NCI-H1417 (cell line): ENCODE results near the gene GRID2.
A peak's percentile ranks its signal among the peaks of the same experiment; 100 is the strongest.

Experiments used
- DNase-seq, 3 experiments: peaks; one replicate each; lab custom pipeline; 2025; lab: John Stamatoyannopoulos, UW

The GRID2 gene

DNA sequence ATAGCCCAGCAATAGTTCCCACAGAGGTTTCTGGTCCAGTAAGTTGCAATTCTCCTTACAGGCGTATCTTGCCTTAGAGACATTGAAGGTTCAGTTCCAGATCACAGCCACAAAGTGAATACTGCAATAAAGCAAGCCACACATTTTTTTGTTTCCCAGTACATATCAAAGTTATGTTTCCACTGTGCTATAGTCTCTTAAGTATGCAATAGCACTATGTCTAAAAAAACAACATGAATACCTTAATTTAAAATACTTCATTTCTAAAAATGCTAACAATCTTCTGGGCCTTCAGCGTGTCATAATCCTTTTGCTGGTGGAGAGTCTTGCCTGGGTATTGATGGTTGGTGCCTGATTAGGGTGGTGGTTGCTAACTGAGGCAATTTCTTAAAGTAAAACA, 659.1 kb downstream of the GRID2 start:
- no peak for DNase-seq

GRCh38 chr4:92968556-92968955, 664.8 kb downstream of the GRID2 start:
- DNase-seq, result no peak

DNA sequence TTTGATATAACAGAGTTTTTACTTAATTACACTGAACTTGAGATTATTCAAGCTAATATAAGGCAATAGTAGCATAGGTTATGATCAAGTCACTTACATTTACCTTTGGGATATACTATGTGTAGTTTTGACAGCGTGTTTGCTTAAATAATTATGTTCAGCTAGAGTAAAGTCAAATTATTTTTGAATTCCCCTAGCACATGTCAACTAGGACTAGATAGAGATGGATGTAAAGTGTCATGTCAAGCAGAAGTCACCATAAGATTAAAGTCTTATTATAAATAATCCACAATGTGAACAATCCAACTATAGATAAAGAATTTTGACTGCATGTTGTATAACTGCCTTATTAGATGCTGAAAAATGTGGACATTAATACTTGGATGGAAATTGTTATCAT, 665.2 kb downstream of the GRID2 start:
- no peak for DNase-seq

DNA sequence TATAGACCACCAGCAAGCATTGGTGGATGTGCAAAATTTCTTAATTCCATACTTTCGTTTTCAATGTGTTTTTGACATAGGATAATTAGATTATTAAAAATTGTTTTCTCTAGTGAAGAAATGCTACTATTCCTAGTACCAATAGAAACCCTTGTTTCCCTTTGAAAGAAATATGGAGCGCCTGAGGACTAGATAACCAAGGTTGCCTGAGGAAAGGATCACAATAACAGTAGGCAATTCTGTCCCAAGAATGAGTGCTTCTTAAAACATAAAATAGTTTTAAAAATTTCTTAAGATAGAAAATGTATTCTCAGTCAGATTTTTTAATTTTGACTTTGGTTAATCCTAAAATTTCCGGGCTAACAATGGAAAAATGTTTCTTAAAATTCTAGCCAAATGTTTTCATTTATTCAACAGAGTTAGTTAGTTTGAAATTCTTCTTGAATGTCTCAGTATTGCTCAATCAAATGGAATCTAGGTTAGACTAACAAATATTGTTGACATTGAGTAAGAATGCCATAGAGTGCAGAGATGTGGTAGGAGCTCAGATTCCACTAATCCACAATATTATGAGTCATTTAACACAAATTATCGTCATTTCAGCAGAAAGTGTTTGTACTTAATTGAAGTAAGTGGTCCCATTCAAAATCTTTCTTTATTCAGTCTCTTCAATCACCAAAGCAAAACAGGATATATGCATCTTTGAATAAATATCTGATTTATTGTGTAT, 666.0 kb downstream of the GRID2 start:
- no peak for DNase-seq

GRCh38 chr4:92970996-92971395, 667.2 kb downstream of the GRID2 start:
- no peak for DNase-seq

DNA sequence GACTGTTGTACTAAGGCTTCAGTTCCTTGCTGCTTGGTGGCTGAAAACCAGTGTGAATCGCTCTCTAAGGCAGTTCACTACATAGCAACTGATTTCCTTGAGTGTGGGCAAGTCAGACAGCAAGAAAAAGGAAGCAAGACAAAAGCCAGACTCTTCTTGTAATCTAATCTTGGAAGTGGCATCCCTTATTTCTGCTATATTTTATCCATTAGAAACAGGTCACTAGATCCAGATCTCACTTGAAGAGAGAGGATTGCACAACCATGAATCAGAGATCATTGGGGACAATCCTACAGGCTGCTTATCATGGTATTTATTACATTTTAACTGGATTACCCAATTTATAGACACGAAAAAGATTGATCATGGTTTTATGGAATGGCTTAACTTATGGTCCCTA, 684.5 kb downstream of the GRID2 start:
- no peak for DNase-seq

- peak in 2 of 3 experiments; percentile 3 to 23 for DNase-seq
These were observed 689.0 kb downstream of the GRID2 start for GRCh38 chr4:92992758-92993157.

- no peak for DNase-seq
These were observed 691.0 kb downstream of the GRID2 start for GRCh38 chr4:92994727-92995126.

DNA sequence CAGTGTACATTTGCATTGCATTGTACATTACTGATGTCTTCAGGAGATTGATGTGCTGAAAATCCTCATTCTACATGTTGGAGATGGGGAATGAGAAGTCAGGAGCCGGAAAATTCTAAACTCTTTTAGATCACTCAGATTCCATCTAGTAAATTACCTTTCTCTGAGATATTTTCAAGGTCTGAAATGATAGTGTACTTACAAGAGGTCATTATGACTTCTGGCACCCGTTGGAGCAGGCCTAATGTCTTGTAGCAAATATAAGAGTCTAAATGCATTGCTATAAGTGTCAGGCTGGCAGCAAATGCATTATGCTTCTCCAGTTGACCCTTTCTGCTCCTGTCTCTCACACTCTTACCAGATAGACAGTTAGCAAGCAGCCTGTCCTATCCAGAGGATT, 692.8 kb downstream of the GRID2 start:
- no peak for DNase-seq

DNA sequence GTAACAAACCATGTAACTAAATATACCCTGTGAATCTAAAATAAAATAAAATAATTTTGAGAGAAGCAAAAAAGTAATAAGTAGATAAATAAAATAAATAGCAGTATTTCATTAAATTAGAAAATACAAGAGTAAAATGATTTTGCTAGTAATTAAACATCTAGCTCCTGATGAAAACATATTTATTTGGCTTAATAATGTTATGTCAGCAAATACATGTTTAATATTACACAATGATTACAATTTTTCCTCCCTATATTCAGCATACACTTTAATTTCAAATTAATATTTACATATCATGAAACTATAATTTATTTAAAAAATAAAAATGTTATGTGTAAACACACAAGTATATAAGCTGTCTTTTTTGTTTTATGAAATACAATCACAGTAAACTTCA, 697.1 kb downstream of the GRID2 start:
- DNase-seq, result no peak

GRCh38 chr4:93002240-93002639, 698.5 kb downstream of the GRID2 start:
- DNase-seq, result no peak

DNA sequence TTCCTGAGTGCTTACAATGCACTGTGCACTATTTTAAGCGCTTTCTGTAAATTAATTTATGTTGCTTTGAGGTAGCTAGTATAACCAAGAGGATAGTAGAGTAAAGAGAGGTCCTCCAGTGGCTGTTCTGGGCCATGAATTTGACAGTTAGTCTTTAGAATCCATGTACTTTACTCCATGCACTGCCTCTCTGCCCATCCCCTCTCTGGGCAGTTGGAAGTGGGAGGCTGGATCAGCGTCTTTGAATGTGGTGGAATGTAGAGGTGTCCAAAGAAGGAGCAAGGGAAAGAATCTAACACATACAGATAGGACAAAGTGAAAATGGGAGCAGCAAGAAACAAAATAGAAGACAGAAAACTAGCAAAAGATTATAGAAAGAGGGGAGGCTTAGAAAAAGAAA, 712.6 kb downstream of the GRID2 start:
- no peak for DNase-seq

GRCh38 chr4:93018243-93018642, 714.5 kb downstream of the GRID2 start:
- no peak for DNase-seq

DNA sequence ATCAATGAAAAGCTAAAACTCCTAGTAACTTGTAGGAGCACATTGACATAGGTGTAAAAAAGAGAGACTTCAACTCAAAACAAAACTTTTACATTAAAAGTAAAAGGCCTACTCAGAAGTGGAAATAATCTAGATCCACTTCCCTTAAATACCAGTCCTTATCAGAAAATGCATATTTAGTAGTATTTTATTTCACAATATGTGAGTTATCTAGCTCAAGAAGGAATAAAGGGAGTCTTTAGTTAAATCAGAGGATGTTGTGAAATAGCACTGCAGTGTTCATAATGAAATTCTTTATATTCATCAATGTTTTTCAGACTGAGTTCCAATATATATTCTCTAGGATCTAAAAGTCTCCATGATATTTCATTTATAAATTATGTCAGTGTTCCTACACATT, 715.0 kb downstream of the GRID2 start:
- no peak for DNase-seq

GRCh38 chr4:93029769-93030168, 726.0 kb downstream of the GRID2 start:
- peak in 1 of 3 experiments; percentile 11 for DNase-seq

GRCh38 chr4:93030670-93031069, 726.9 kb downstream of the GRID2 start:
- DNase-seq, result no peak

- DNase-seq, result no peak
These were observed 727.8 kb downstream of the GRID2 start for GRCh38 chr4:93031431-93032098.

DNA sequence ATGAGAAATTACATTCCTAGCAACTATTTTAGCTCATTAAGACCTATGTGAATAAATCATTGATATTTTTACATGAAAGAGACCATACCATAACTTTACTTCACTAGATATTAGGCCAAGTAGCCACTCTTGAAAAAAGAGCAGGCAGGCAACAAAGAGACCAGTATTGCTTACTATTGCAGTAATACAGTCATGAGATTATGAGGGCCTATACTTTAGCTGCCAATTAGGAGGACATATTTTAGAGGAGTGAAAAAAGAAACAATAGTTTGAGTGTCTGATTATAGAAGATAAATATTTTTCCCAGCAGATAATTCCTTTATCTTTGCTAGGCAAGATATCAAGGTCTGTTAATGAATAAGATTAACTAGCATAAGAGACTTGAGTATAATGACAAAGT, 739.0 kb downstream of the GRID2 start:
- no peak for DNase-seq

DNA sequence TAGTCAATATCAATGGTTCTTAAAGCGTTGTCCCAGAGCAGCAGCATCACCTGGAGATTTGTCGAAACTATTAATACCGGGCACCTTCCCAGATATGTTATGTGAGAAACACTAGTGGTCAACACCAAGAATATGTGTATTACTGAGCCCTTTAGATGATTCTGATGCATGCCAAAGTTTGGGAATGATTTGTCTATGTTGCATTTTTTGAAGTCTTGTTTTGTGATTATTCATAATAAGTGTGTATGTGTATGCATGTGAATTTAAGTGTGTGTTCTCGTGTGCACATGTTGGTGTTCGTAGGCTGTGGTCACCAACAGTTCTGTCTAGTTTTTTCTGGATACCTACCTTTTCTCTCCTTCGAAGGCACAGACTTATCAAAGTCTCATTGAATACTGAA, 749.4 kb downstream of the GRID2 start:
- DNase-seq, result no peak

DNA sequence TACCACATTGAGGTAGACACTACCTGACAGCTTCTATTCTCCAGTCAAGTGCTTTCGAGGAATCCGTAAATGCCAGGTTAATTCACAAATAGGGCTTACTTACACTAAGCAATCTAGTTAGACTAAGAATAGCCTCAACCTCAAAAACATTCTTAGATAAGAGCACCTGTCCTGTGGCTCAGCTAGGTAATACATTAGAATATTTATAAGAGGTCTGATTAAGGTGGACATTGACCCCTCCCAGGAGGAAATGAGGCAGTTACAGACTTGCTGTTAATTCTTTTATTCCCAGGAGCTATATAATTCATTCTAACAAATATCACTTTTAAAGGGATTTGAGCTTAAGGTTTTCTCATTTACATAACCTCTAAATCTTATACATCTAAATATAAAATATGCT, 758.1 kb downstream of the GRID2 start:
- DNase-seq, result peak in 1 of 3 experiments; percentile 65

GRCh38 chr4:93063325-93063724, 759.6 kb downstream of the GRID2 start:
- no peak for DNase-seq

DNA sequence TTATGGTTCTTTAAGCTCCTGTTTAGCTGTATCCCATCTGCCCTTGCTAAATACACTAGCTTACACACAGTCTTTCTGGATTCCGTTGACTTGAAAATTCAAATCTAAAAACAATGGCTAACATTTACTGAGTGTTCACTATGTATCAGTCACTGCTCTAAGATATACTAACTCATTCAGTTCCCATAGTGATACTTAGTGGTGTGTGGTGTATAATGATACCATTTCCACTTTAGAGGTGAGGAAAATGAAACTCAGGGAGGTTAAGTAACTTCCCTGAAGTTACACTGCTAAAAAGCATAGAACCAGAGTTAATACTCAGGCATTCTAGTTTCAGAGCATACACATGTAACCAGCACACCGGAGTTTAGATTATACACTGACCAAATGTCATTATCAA, 762.0 kb downstream of the GRID2 start:
- DNase-seq, result no peak

DNA sequence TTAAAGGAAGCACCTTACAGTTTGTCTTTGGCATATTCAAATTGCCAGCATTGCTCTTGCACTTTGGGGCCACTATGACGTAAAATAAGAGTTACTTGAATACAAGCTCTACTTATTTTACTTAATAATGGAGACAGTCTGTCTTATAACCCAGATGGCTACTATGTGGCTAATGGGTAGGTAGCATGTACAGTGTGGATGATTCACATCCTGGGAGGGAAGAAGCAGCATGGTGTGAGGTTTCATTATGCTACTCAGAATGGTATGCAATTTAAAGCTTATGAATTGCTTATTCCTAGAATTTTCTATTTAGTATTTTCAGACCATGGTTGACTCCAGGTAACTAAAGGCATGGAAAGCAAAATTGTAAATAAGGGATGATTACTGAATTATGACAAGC, 763.0 kb downstream of the GRID2 start:
- DNase-seq, result no peak

- DNase-seq, result peak in 1 of 3 experiments; percentile 35
These were observed 768.5 kb downstream of the GRID2 start for GRCh38 chr4:93072292-93072691.
